Right lobe of liver (tissue), 6 donors: Measurements from ENCODE around the gene ATAD3A. TPM values are rescaled to one million over a fixed set of nuclear protein-coding genes. Genes with fewer than 3 reads are reported as not detected.
"Not testable (repeated sequence)": the region's sequence is repeated elsewhere in the genome, so short reads cannot be mapped to it uniquely, and the experiment has no call there.

Experiments
- ATAC-seq, 4 donors: fragments of 200-7000 bp; cut with Tn5 transposase; one replicate each; pipeline ENCODE4 v1.9.1; 2020; ENCODE audit warnings: mild to moderate bottlenecking in 4 of 4, moderate library complexity in 4 of 4
- DNase-seq, 3 donors: peaks; one replicate each; pipeline ENCODE4 v3.0.0-alpha.2; 2020
- H3K27ac ChIP-seq, 3 donors: fragments of 200-600 bp; one replicate each; pipeline ENCODE4 v1.8.0; 2022
- H3K27me3 ChIP-seq, 2 donors: fragments of 200-600 bp; one replicate each; pipeline ENCODE4 v1.8.0; 2022
- H3K36me3 ChIP-seq, 4 donors: fragments of 200-600 bp; sonication (generic) in 1 of 4; one replicate each; pipeline versions ENCODE4 v1.5.1 to v1.8.0; 2017 to 2022; ENCODE audit warnings: control low read depth in 1 of 4
- H3K4me1 ChIP-seq, 4 donors: fragments of 200-600 bp; sonication (generic) in 1 of 4; one replicate each; pipeline versions ENCODE4 v1.5.1 to v1.8.0; 2017 to 2022; ENCODE audit warnings: control low read depth in 1 of 4
- H3K4me3 ChIP-seq, 3 donors: fragments of 200-600 bp; one replicate each; pipeline ENCODE4 v1.8.0; 2022
- H3K9me3 ChIP-seq, 4 donors: fragments of 200-600 bp; sonication (generic) in 1 of 4; one replicate each; pipeline versions ENCODE4 v1.5.1 to v1.8.0; 2017 to 2022; ENCODE audit warnings: control low read depth in 1 of 4
- CTCF ChIP-seq, 4 donors: fragments of 200-600 bp in 3 of 4; fragments of 450-650 bp in 1 of 4; IDR thresholded peaks; one replicate each; pipeline versions ENCODE4 v1.5.1 to v1.8.0; 2016 to 2022; ENCODE audit warnings: antibody characterized with exemption in 4 of 4, mild to moderate bottlenecking in 2 of 4
- POLR2A ChIP-seq: fragments of 450-650 bp; IDR thresholded peaks from one replicate; pipeline ENCODE4 v1.6.1; 2017; ENCODE audit warnings: antibody characterized with exemption, mild to moderate bottlenecking
- WGBS: methylation state at CpG from one replicate; pipeline ENCODE4 v1.1.6; 2018; ENCODE audit warnings: low coverage, low lambda C conversion rate; ENCODE audit not compliant: insufficient coverage; ENCODE audit errors: missing lambda C conversion rate; 5-methylcytosine and 5-hydroxymethylcytosine counted together
- intact Hi-C, 2 donors: fragments of 100-400 bp; cut with DNase I; formaldehyde crosslinking; loops; one replicate each; pipeline versions ENCODE4 v1.11.2 to v1.14.1; 2022
- total RNA-seq, 6 experiments: library from RNA; depleted of rRNA in 2 of 6; stranded (reverse); fragments of >200 nt in 2 of 6; fragmentation: NEBNext Ultra II Directional in 3 of 6; extraction: Animal tissue kit (Norgen Biotek cat#: 25700) in 3 of 6; gene quantifications; one replicate each; pipeline versions ENCODE4 v1.1.0 to v1.2.4, GENCODE V29; 2016 to 2023
- donor health status: DM: no; HTN: yes; CAD: no.
- donor health status: DM: no; HTN: no; CAD: no.
- donor health status: DM: no; HTN: no; CAD: no.
- donor health status: DM: no; HTN: yes; CAD: no.
- donor health status: DM: no; HTN: yes; CAD: no.

The ATAD3A gene
- total RNA-seq, 6 experiments from 2014 or later, result 10.8 to 31.7 (median 13.1) TPM

GRCh38 chr1:1479547-1480487 lies 32.1 kb upstream of the ATAD3A start:
- H3K4me3 ChIP-seq, result no peak overlapping the region
- TF ChIP-seq POLR2A, result no peak
- TF ChIP-seq CTCF (IDR thresholded peaks at IDR 0.05), result no peak
- ATAC-seq (no peak), DNase-seq (no peak)
- no peaks in the 10 kb centered on the region for H3K4me1 ChIP-seq
- intact Hi-C loops, result no loop called here
- H3K36me3 ChIP-seq, result peaks cover 0 to 20% (median 5%) of the 10 kb centered on the region in 4 donors
- H3K9me3 ChIP-seq, result no peaks in the 10 kb centered on the region
- H3K27me3 ChIP-seq, result no peaks in the 10 kb centered on the region
- 89% methylated on average over 21 of the region's 42 CpGs for WGBS
- H3K27ac ChIP-seq, result no peak overlapping the region

GRCh38 chr1:1480488-1480867 lies 31.5 kb upstream of the ATAD3A start:
- WGBS, result 93% methylated on average over 3 of the region's 16 CpGs
- ATAC-seq, H3K4me3 ChIP-seq, H3K4me1 ChIP-seq, intact Hi-C loops, DNase-seq, H3K9me3 ChIP-seq, H3K27me3 ChIP-seq, H3K27ac ChIP-seq: not testable (repeated sequence)
- H3K36me3 ChIP-seq, result peaks cover 0 to 20% (median 5%) of the 10 kb centered on the region in 4 donors

GRCh38 chr1:1481811-1482210 lies 30.2 kb upstream of the ATAD3A start:
- H3K4me1 ChIP-seq, H3K27me3 ChIP-seq, DNase-seq, ATAC-seq, H3K27ac ChIP-seq, intact Hi-C loops, H3K9me3 ChIP-seq, H3K4me3 ChIP-seq: not testable (repeated sequence)
- peaks cover 0 to 20% (median 5%) of the 10 kb centered on the region in 4 donors for H3K36me3 ChIP-seq
- WGBS, result 93% methylated on average over 5 of the region's 30 CpGs

- no peak overlapping the region for H3K27ac ChIP-seq
- intact Hi-C loops, result no loop called here
- TF ChIP-seq POLR2A (no peak), CTCF (IDR thresholded peaks at IDR 0.05) (no peak)
- no peaks in the 10 kb centered on the region for H3K27me3 ChIP-seq
- H3K9me3 ChIP-seq, result no peaks in the 10 kb centered on the region
- WGBS, result 99% methylated on average over 11 of the region's 14 CpGs
- H3K4me3 ChIP-seq, result no peak overlapping the region
- peaks cover 0 to 7% (median 3%) of the 10 kb centered on the region in 4 donors for H3K4me1 ChIP-seq
- DNase-seq (no peak), ATAC-seq (no peak)
- H3K36me3 ChIP-seq, result peaks cover 0 to 18% (median 5%) of the 10 kb centered on the region in 4 donors
These were observed 29.1 kb upstream of the ATAD3A start for GRCh38 chr1:1482856-1483255.

GRCh38 chr1:1483714-1484113 lies 28.2 kb upstream of the ATAD3A start:
- WGBS, result 93% methylated on average over 8 of the region's 16 CpGs
- ATAC-seq, result no peak

GRCh38 chr1:1484976-1485750 lies 26.8 kb upstream of the ATAD3A start:
- DNase-seq, ATAC-seq: not testable (repeated sequence)
- 100% methylated on average over 5 of the region's 46 CpGs for WGBS

More at GRCh38 chr1:1483714-1484113, 28.2 kb upstream of the ATAD3A start:
- no peak overlapping the region for H3K4me3 ChIP-seq
- no peak for TF ChIP-seq POLR2A
- no peak for TF ChIP-seq CTCF (IDR thresholded peaks at IDR 0.05)
- H3K4me1 ChIP-seq, result peaks cover 0 to 9% (median 3%) of the 10 kb centered on the region in 4 donors
- intact Hi-C loops, result no loop called here
- no peak overlapping the region for H3K27ac ChIP-seq
- DNase-seq, result no peak
- H3K27me3 ChIP-seq, result no peaks in the 10 kb centered on the region
- H3K36me3 ChIP-seq, result peaks cover 0 to 20% (median 4%) of the 10 kb centered on the region in 4 donors
- no peaks in the 10 kb centered on the region for H3K9me3 ChIP-seq

GRCh38 chr1:1485755-1486317 lies 26.1 kb upstream of the ATAD3A start:
- DNase-seq, intact Hi-C loops, H3K9me3 ChIP-seq, H3K27me3 ChIP-seq, H3K27ac ChIP-seq, H3K4me1 ChIP-seq, H3K4me3 ChIP-seq, ATAC-seq: not testable (repeated sequence)
- H3K36me3 ChIP-seq, result peaks cover 0 to 27% (median 8%) of the 10 kb centered on the region in 4 donors
- WGBS, result no CpG with 5 or more reads among the region's 31 CpGs

More at GRCh38 chr1:1484976-1485750, 26.8 kb upstream of the ATAD3A start:
- peaks cover 0 to 27% (median 7%) of the 10 kb centered on the region in 4 donors for H3K36me3 ChIP-seq
- H3K9me3 ChIP-seq, H3K4me3 ChIP-seq, H3K27me3 ChIP-seq, H3K27ac ChIP-seq, intact Hi-C loops, H3K4me1 ChIP-seq: not testable (repeated sequence)
